GM12801 (cell line): ENCODE results near the gene ZBTB22.

Experiments
- TF ChIP-seq, protein P1 (sequence below): IDR thresholded peaks from one replicate; pipeline ENCODE4 v1.5.1; 2011; ENCODE audit warnings: control low read depth; ENCODE audit not compliant: insufficient read length; ENCODE audit errors: extremely low read depth

The ZBTB22 gene

DNA sequence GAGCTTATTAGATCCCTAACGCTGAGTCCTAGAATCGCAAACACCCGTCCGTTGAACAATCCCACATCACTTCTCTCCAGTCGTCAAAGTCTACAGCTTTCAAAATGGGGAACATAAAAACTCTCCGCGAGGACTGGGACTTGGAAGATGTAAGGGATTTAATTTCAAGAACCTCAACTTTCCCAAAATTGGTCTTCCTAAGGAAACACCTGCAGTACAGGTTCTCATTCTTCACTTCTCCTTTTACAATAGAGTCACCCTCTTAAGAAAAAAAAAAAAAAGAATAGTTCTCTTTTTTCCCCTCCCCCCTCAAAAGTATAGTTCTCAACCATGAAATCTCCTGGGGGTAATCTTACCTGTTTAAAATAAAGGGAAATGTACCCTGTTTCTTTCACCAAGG lies 6.6 kb upstream of the ZBTB22 start:
- TF ChIP-seq, protein P1, sequence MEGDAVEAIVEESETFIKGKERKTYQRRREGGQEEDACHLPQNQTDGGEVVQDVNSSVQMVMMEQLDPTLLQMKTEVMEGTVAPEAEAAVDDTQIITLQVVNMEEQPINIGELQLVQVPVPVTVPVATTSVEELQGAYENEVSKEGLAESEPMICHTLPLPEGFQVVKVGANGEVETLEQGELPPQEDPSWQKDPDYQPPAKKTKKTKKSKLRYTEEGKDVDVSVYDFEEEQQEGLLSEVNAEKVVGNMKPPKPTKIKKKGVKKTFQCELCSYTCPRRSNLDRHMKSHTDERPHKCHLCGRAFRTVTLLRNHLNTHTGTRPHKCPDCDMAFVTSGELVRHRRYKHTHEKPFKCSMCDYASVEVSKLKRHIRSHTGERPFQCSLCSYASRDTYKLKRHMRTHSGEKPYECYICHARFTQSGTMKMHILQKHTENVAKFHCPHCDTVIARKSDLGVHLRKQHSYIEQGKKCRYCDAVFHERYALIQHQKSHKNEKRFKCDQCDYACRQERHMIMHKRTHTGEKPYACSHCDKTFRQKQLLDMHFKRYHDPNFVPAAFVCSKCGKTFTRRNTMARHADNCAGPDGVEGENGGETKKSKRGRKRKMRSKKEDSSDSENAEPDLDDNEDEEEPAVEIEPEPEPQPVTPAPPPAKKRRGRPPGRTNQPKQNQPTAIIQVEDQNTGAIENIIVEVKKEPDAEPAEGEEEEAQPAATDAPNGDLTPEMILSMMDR, result no peak

DNA sequence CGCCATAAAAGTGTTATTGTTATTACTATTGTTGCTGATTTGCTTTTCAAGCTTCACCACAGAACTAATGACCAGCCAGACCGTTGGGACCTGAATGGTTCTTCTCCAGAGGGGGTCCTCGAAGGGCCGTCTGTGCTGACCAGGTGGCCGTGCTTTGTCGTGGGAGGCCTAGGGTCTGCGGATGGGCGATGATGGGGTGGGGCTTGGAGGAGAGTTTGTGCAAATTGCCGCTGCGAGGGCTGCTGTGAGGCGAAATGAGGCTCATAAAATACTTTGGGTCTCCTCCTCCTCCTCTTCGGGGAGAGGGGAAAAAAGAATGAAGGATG lies 6.0 kb upstream of the ZBTB22 start:
- TF ChIP-seq, protein P1, result no peak

DNA sequence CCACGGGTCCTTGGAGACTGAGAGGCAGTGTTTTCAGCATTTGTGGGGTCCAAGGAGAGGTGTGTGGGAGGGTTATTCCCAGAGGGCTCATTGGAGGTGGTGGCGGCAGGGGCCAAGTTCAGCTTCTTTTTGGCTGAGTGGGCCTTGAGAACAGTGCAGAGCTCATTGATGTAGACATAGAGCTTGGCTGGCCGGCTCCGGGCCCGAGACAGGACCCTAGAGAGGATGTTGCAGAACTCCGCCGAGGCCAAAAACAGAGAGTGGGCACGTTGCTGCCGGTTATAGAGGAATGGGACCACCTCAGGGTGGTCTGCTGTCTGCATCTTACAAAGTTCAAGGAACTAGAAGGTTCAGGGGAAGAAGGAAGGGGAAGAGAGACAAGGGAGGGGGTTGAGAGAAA lies 3.7 kb upstream of the ZBTB22 start:
- TF ChIP-seq, protein P1, result no peak

DNA sequence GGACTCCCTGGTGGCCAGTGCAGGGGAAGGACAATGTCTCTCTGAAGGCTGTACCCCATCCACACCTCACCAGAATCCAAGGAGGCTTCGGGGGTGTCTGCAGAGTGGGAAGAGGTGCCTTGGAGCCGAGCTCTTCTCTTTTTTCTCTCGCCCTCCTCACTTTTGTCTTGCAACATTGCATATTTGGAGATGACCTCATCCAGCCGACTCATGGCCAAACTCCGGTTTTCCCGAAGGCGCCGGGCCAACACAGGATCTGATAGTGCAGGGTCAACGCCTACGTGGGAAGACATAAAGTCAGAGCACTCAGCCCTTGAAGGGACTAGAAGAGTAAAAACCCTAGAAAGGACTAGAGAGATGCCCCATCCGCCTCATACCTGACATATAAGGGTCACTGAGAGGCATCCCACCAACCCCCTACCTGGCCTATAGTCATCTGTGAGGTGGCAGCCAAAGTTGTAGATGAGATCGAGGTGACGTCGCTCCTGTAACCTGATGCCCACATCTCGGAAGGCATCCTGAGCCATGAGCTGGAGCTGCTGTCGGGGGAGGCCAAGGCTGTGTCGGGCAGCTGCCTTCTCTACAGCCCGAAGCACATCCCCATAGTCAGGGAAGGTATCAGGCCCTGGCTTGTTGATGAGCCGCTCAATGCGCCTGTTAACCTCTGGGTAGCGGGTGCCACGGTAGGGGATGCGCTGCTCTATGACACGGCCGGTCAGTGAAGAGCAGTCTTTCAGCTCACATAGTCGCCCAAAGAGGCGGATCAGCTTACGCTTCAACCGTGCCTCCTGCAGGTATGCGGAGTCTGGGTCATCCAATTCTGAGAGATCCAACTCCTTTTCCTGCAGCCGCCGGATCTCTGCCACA lies 3.0 kb upstream of the ZBTB22 start:
- TF ChIP-seq, protein P1, result no peak

DNA sequence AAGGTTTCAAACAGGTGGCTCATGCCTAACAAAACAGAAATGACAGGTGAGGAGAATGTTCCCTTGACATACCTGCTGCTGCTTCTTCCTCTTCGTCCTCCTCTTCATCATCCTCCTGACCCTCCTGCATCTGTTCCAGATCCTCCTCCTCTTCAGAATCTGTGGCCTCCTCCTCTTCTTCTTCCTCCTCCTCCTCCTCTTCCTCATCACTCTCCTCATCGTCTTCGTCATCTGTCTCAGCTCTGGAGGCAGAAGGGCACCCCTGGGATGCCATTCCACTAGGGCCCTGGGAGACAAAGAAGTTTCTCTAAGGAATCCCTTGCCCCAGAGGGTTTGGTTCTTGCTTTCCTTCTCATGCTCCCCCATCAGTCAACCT lies 2.4 kb upstream of the ZBTB22 start:
- TF ChIP-seq, protein P1, result no peak

DNA sequence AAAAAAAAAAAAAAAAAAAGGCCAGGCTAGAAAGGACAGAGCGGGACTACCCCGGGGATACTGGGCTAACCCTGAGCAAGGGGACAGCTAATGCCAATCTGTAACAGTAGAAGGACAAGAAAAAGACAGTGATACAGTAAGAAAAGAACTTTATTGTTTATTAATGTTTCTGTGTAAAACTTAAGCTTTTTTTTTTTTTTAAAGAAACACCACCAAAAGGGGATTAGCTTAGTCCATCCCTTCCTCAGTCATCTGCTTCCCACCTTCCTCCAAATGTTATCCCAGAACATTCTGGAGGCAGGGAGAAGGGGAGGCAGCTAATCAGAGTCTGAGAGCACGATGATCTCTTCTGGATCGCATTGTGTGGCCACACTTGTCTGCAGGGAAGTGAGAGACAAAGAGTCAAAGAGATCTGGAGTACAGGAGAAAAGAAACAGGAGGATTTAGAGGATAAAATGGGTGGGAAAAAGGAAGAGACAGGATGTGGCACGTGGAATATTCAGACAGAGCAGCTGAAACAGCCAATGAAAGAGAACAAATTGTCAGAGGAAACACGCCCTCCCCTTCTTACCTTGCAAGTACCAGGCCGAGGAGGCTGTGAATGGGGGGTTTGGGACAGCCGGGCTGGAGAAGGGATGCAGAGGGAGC lies 1.0 kb upstream of the ZBTB22 start:
- TF ChIP-seq, protein P1, result no peak

DNA sequence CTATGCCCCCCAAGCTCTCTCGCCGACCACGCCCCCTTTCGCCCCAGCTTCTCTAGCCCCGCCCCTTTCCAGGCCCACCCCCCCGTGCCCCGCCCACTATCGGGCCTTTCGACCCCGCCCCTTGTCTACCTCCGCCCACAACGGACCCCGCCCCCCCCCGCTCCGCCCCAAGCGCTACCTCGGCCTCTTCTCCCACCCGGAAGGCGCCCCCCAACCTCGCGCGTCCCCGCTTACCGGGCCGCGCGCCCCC lies 200 bp downstream of the ZBTB22 start:
- TF ChIP-seq, protein P1, result no peak
